SK-N-MC (cell line): ENCODE results near the gene TSHZ2.

Experiments used
- DNase-seq: peaks from one replicate; pipeline ENCODE4 v3.0.0-alpha.2; 2011; ENCODE audit warnings: low read depth, low spot score
- H3K27ac ChIP-seq: fragments of 200-600 bp; sonication (generic); 2 replicates; pipeline ENCODE4 v1.5.1; 2016; ENCODE audit warnings: mixed run types
- H3K36me3 ChIP-seq: fragments of 200-600 bp; sonication (generic); 2 replicates; pipeline ENCODE4 v1.6.1; 2017; ENCODE audit warnings: antibody characterized with exemption, low read length, mixed read lengths; ENCODE audit not compliant: insufficient read depth
- H3K4me3 ChIP-seq: fragments of 200-600 bp; sonication (generic); 2 replicates; pipeline ENCODE4 v1.5.1; 2016
- H3K9ac ChIP-seq: fragments of 200-600 bp; sonication (generic); 2 replicates; pipeline ENCODE4 v1.8.0; 2017; ENCODE audit warnings: mixed run types, mixed read lengths; ENCODE audit not compliant: insufficient read length
- H3K9me3 ChIP-seq: fragments of 200-600 bp; sonication (generic); 2 replicates; pipeline ENCODE4 v1.6.1; 2017; ENCODE audit warnings: low read depth, mild to moderate bottlenecking, antibody characterized with exemption, low read length, moderate library complexity, mixed read lengths
- EZH2 ChIP-seq: fragments of 200-600 bp; sonication (generic); IDR thresholded peaks from one replicate; pipeline ENCODE4 v1.6.1; 2017; ENCODE audit warnings: antibody characterized with exemption
- FOXP2 ChIP-seq: optimal IDR thresholded peaks from 2 replicates; pipeline ENCODE3; 2011; ENCODE audit warnings: mild to moderate bottlenecking, moderate library complexity; ENCODE audit not compliant: insufficient read depth; ENCODE audit errors: extremely low read length, control extremely low read depth
- POLR2AphosphoS5 ChIP-seq: IDR thresholded peaks from 2 replicates; pipeline ENCODE4 v1.6.1; 2012; ENCODE audit warnings: mild to moderate bottlenecking, low read depth, low read length, borderline replicate concordance

TSHZ2 gene

GRCh38 chr20:53381568-53382262, 409.6 kb downstream of the TSHZ2 start:
- Histone ChIP-seq H3K9me3 (no peaks in the 10 kb centered on the region), H3K9ac (no peak overlapping the region), H3K4me3 (peak overlapping the region; percentile 23), H3K27ac (peak overlapping the region; percentile 37; the same call in 1 of the 2 replicates), H3K36me3 (no peaks in the 10 kb centered on the region)
- TF ChIP-seq POLR2AphosphoS5 (no peak), EZH2 (no peak), FOXP2 (no peak)
- no peak for DNase-seq

- peak; percentile 86 for DNase-seq
- Histone ChIP-seq H3K27ac (peak overlapping the region; percentile 37; the same call in 1 of the 2 replicates), H3K4me3 (peak overlapping the region; percentile 23), H3K9me3 (no peaks in the 10 kb centered on the region), H3K9ac (no peak overlapping the region), H3K36me3 (no peaks in the 10 kb centered on the region)
- TF ChIP-seq FOXP2 (no peak), EZH2 (no peak), POLR2AphosphoS5 (peak; percentile 56; the same call in 1 of the 2 replicates)
Measured at GRCh38 chr20:53382263-53382844, 410.2 kb downstream of the TSHZ2 start.

GRCh38 chr20:53383916-53384315, 411.8 kb downstream of the TSHZ2 start:
- no peak for DNase-seq
- no peak for TF ChIP-seq FOXP2
- no peak for TF ChIP-seq POLR2AphosphoS5
- no peak for TF ChIP-seq EZH2
- Histone ChIP-seq H3K36me3 (no peaks in the 10 kb centered on the region), H3K27ac (no peak overlapping the region), H3K4me3 (no peak overlapping the region), H3K9ac (no peak overlapping the region), H3K9me3 (no peaks in the 10 kb centered on the region)

- H3K9me3 ChIP-seq, result no peaks in the 10 kb centered on the region
- no peak overlapping the region for H3K27ac ChIP-seq
- no peaks in the 10 kb centered on the region for H3K36me3 ChIP-seq
- no peak overlapping the region for H3K4me3 ChIP-seq
- DNase-seq, result no peak
- TF ChIP-seq FOXP2 (no peak), EZH2 (no peak), POLR2AphosphoS5 (no peak)
- H3K9ac ChIP-seq, result no peak overlapping the region
Measured at GRCh38 chr20:53384392-53384791, 412.2 kb downstream of the TSHZ2 start.

GRCh38 chr20:53385941-53386767, 414.0 kb downstream of the TSHZ2 start:
- H3K9me3 ChIP-seq, result no peaks in the 10 kb centered on the region
- H3K4me3 ChIP-seq, result peak overlapping the region; percentile 29; the same call in 1 of the 2 replicates
- H3K36me3 ChIP-seq, result no peaks in the 10 kb centered on the region
- TF ChIP-seq FOXP2 (no peak), EZH2 (no peak), POLR2AphosphoS5 (no peak)
- peak overlapping the region; percentile 15 for H3K9ac ChIP-seq
- DNase-seq, result no peak
- H3K27ac ChIP-seq, result peak overlapping the region; percentile 75

- Histone ChIP-seq H3K36me3 (no peaks in the 10 kb centered on the region), H3K9ac (no peak overlapping the region), H3K4me3 (no peak overlapping the region), H3K9me3 (no peaks in the 10 kb centered on the region), H3K27ac (no peak overlapping the region)
- TF ChIP-seq FOXP2 (no peak), EZH2 (no peak), POLR2AphosphoS5 (no peak)
- DNase-seq, result no peak
Measured at GRCh38 chr20:53387983-53388675, 416.0 kb downstream of the TSHZ2 start.

GRCh38 chr20:53389516-53390300, 417.6 kb downstream of the TSHZ2 start:
- no peak overlapping the region for H3K27ac ChIP-seq
- no peak for DNase-seq
- no peak overlapping the region for H3K4me3 ChIP-seq
- no peaks in the 10 kb centered on the region for H3K36me3 ChIP-seq
- TF ChIP-seq FOXP2 (no peak), EZH2 (no peak), POLR2AphosphoS5 (no peak)
- no peak overlapping the region for H3K9ac ChIP-seq
- no peaks in the 10 kb centered on the region for H3K9me3 ChIP-seq
